GM10266 (cell line): ENCODE measurements around the gene IL1A.

Source experiments
- DNase-seq: peaks from one replicate; pipeline ENCODE4 v3.0.0; 2012; ENCODE audit errors: extremely low spot score
- TF ChIP-seq, protein P1 (sequence below): IDR thresholded peaks from 2 replicates; pipeline ENCODE4 v1.5.1; 2012; ENCODE audit warnings: mild to moderate bottlenecking, low read depth; ENCODE audit not compliant: control insufficient read depth, insufficient read depth; ENCODE audit errors: missing control alignments

IL1A gene

DNA sequence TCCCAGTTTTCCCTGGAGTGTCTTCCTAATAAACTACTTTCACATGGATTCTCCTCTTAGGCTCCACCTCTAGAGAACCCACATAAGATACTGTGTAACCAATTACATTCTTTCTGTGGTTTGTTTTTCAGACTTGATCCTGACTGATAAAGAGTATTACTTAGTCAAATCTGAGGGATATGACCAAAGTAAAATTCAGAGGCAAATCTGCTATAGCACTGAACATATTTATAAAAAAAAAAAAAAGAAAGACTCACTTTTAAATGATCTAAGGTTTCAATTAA is 33.8 kb downstream of the IL1A start:
- TF ChIP-seq, protein P1, sequence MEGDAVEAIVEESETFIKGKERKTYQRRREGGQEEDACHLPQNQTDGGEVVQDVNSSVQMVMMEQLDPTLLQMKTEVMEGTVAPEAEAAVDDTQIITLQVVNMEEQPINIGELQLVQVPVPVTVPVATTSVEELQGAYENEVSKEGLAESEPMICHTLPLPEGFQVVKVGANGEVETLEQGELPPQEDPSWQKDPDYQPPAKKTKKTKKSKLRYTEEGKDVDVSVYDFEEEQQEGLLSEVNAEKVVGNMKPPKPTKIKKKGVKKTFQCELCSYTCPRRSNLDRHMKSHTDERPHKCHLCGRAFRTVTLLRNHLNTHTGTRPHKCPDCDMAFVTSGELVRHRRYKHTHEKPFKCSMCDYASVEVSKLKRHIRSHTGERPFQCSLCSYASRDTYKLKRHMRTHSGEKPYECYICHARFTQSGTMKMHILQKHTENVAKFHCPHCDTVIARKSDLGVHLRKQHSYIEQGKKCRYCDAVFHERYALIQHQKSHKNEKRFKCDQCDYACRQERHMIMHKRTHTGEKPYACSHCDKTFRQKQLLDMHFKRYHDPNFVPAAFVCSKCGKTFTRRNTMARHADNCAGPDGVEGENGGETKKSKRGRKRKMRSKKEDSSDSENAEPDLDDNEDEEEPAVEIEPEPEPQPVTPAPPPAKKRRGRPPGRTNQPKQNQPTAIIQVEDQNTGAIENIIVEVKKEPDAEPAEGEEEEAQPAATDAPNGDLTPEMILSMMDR, result no peak
- no peak for DNase-seq

DNA sequence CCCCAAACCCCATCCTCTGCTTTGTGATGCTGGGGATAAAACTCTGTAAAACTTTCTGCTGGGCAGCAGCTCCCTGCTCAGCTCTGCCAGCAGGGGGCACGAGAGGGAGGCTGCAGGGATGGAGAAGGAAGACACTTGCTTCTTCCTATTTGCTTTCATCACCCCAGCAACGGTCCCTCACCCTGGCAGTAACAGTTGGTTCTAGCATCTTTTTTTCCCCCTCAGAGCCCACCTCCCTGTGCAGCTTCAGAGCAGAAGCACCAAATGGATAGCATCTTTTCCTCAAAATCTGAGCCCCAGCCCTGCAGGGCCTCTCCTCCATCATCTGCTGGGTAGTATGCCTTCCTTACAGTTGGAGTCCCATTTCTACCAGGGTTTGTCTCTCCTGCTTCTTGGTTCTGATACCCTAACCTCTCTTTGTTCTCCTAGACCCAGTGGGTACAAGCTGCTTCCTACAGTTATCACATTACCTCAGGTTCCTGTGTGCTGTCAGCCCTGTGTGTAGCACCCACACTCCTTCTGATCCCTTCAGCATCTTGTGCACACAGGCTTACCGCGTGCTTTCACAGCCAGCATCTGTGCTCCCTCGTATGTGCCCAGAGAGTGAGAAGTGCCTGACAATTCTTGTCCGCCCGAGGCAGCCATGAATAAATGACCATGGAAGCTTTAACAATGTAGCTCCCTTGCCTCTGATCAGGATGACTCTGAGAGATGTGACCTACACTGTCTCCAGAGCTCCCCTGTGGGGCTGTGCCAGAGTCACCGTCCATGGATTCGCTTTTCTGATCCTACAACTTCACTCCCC is 34.3 kb downstream of the IL1A start:
- TF ChIP-seq, protein P1, result peak; percentile 98
- peak; percentile 72 for DNase-seq

DNA sequence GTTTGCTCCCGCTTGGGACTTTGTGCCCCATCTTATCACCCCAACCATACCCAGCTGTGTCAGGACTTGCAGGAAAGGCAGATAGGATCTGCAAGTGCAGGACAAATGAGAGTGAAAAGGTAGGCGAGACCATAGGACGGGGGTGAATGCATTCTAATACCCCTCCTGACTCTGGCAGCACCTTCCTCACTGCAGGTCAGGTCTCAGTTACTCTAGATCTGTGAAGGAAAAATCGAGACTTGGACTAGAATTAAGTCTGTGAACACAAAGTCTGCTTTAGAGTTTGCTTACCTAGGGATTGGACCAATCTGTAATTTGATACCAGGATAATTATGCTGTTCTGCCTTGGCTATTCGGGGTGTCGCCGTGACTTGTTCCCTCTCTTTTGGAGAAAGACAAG is 43.8 kb downstream of the IL1A start:
- no peak for DNase-seq
- TF ChIP-seq, protein P1, result no peak

DNA sequence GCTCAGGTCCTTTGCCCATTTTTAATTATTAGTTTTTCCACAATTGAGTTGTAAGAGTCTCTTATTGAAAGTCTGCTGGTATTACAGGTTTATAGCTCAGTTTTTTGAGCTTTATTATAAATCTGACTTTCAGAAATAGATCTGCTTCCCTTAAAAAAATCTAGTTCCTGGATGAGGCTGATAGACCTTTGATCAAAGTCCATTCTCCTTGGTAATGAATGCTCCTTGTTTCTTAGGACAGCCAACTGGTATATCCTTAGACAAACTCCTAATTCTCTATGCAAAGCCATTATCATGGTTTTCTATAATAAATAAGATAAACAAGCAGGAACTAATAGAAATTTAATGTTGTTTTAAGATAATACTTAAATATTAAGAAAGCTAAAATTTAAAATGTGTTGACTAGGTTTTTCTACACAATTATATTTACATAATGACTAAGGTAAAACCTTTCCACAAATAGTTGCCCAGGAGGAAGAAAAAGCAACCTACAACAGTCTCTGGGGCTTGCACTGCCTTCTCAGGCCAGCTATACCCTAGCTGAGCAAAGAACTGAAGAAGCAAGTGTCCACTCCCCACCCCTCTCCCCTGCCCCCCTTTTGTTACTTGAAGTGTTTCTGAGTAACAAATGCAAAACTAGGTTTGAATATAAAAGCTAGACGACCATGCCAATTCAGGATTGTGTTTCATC is 46.6 kb downstream of the IL1A start:
- TF ChIP-seq, protein P1, result no peak
- DNase-seq, result no peak

DNA sequence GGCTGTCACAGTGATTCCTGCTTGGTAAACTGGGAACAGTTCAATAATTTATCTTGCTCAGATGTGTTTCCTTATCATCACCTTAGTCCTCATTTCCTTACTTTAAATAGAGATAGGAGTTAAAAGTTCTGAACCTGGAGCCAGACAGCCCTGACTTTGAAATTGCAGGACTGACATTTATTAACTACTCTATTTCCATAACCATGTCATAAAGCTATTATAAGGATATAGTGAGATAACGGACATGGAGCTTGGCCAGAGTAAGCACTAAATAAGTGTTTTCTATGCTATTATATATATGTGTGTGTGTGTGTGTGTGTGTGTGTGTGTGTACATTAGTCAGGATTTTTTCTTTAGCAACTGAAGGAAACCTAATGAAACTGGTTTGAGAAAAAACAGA is 50.4 kb downstream of the IL1A start:
- TF ChIP-seq, protein P1, result no peak
- DNase-seq, result no peak

DNA sequence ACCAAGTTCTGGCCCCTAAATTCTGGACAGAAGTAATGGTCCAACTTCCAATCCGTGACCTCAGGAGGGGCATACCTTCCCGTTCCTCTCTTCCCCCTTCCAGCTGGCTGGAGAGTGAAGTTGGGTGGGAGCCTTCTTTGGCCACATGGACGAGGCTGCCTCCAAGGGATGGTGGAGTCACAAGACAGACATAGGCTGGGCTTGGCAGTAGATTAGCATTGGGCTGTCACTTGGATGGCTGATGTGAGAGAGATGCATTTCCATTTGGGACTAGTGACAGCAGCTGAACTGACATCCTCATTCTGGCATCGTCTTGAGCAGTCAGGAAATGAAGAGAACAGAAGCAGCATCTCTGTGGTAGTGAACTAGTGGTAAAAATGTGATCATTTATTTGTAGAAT is 50.8 kb downstream of the IL1A start:
- no peak for DNase-seq
- TF ChIP-seq, protein P1, result no peak

DNA sequence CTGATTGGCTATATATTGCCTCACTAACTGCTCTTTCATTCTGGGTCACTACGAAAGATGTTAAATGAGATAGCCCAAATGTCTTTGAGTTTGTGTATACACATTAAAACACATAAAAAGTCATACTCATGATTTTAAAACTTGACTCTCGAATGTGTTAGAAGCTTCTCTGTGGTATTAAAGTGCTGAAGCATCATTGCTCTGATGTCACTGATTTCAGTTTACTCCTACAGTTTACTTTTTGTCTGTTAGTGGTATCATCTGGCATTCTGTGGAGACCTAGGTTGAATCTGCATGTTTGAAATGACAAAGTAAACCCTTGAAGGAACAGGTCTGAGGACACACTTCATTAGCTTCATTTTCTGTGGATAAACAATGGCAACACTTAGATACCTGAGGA is 52.8 kb downstream of the IL1A start:
- TF ChIP-seq, protein P1, result no peak
- DNase-seq, result no peak
